T-helper 2 cell (primary cell): Measurements from ENCODE around the gene VN1R5.
"Not testable (repeated sequence)": the region's sequence is repeated elsewhere in the genome, so short reads cannot be mapped to it uniquely, and the experiment has no call there.

ENCODE experiments used
- DNase-seq, 5 experiments: peaks; one replicate each; pipeline versions ENCODE4 v3.0.0 to v3.0.0-alpha.2; 2012 to 2022

The VN1R5 gene

GRCh38 chr1:247274605-247275256 is 18.9 kb downstream of the VN1R5 start:
- no peak for DNase-seq

GRCh38 chr1:247277191-247277590 is 21.3 kb downstream of the VN1R5 start:
- no peak for DNase-seq

GRCh38 chr1:247281001-247281574 is 25.2 kb downstream of the VN1R5 start:
- no peak for DNase-seq

- no peak for DNase-seq
These were observed 30.3 kb downstream of the VN1R5 start for GRCh38 chr1:247286134-247286670.

GRCh38 chr1:247287460-247287859 is 31.6 kb downstream of the VN1R5 start:
- DNase-seq = no peak

GRCh38 chr1:247288341-247288740 is 32.5 kb downstream of the VN1R5 start:
- no peak for DNase-seq

GRCh38 chr1:247289274-247289892 is 33.5 kb downstream of the VN1R5 start:
- not testable (repeated sequence) for DNase-seq

GRCh38 chr1:247290576-247290975 is 34.7 kb downstream of the VN1R5 start:
- DNase-seq = no peak

GRCh38 chr1:247291161-247291560 is 35.3 kb downstream of the VN1R5 start:
- no peak for DNase-seq

GRCh38 chr1:247291833-247292561 is 36.1 kb downstream of the VN1R5 start:
- no peak for DNase-seq

- DNase-seq = no peak
These were observed 37.2 kb downstream of the VN1R5 start for GRCh38 chr1:247293047-247293446.

GRCh38 chr1:247294282-247294681 is 38.4 kb downstream of the VN1R5 start:
- DNase-seq = no peak

GRCh38 chr1:247295274-247295684 is 39.4 kb downstream of the VN1R5 start:
- no peak for DNase-seq

GRCh38 chr1:247295746-247296145 is 39.9 kb downstream of the VN1R5 start:
- DNase-seq = no peak

- no peak for DNase-seq
These were observed 40.8 kb downstream of the VN1R5 start for GRCh38 chr1:247296599-247297180.

GRCh38 chr1:247297263-247298123 is 41.6 kb downstream of the VN1R5 start:
- DNase-seq = no peak

- no peak for DNase-seq
These were observed 42.2 kb downstream of the VN1R5 start for GRCh38 chr1:247298124-247298481.

GRCh38 chr1:247298701-247299100 is 42.8 kb downstream of the VN1R5 start:
- DNase-seq = no peak

- no peak for DNase-seq
These were observed 44.0 kb downstream of the VN1R5 start for GRCh38 chr1:247299723-247300381.

GRCh38 chr1:247300491-247301175 is 44.8 kb downstream of the VN1R5 start:
- DNase-seq = no peak

- no peak for DNase-seq
These were observed 45.3 kb downstream of the VN1R5 start for GRCh38 chr1:247301176-247301540.
